ENCODE results near the gene MMADHC. TPM values are rescaled to one million over a fixed set of nuclear protein-coding genes. Genes with fewer than 3 reads are reported as not detected.

The MMADHC gene
- total and polyA plus RNA-seq, 2 of the 13 experiments (the other 11 are each of a cell fraction or from before 2014, with no cell fraction given), result 90.2 to 210 TPM

GRCh38 chr2:149587220-149587949 is at the start of gene MMADHC (continued):
- TF ChIP-seq SRF (IDR thresholded peaks at IDR 0.05; ENCODE audit: low read depth, low read length) (peak; percentile 60; the same call in 1 of the 2 replicates), ZNF589 (CRISPR knock-in tag; conservative IDR thresholded peaks at IDR 0.05) (peak; percentile 71; the same call in 1 of the 2 replicates), TOE1 (CRISPR knock-in tag; IDR thresholded peaks at IDR 0.05) (0 out of 2 replicates have a peak, but pooled peaks have one; percentile 20), ZSCAN31 (CRISPR knock-in tag; IDR thresholded peaks at IDR 0.05; ENCODE audit: low read depth) (peak; percentile 81; the same call in 1 of the 2 replicates), U2AF2 (IDR thresholded peaks at IDR 0.05; ENCODE audit: low read depth, low read length) (peak; percentile 69; the same call in 1 of the 2 replicates), TAF1 (CRISPR knock-in tag; IDR thresholded peaks at IDR 0.05) (peak; percentile 99), SSRP1 (CRISPR knock-in tag; IDR thresholded peaks at IDR 0.05) (0 out of 2 replicates have a peak, but pooled peaks have one; percentile 32), MIXL1 (CRISPR knock-in tag; IDR thresholded peaks at IDR 0.05) (no peak; the same call in 1 of the 2 replicates), ZNF263 (CRISPR knock-in tag; IDR thresholded peaks at IDR 0.05) (peak; percentile 31; the same call in 1 of the 2 replicates), PAWR (CRISPR knock-in tag; IDR thresholded peaks at IDR 0.05; ENCODE audit: borderline replicate concordance) (no peak; the same call in 1 of the 2 replicates), ZBTB38 (CRISPR knock-in tag; IDR thresholded peaks at IDR 0.05) (peak; percentile 93), SMARCC2 (IDR thresholded peaks at IDR 0.05) (no peak), DZIP1 (CRISPR knock-in tag; IDR thresholded peaks at IDR 0.05) (peak; percentile 53; the same call in 1 of the 2 replicates), REST (IDR thresholded peaks at IDR 0.05; ENCODE audit: borderline replicate concordance in 1 of 2, low read depth in 1 of 2, low read length in 2 of 2) (peak in 1 of 2 experiments; percentile 83; a peak in 2 of 4 replicates), MED1 (CRISPR knock-in tag; IDR thresholded peaks at IDR 0.05) (peak; percentile 85), ZNF451 (CRISPR knock-in tag; IDR thresholded peaks at IDR 0.05) (0 out of 2 replicates have a peak, but pooled peaks have one; percentile 56), ZMYM3 (CRISPR knock-in tag; IDR thresholded peaks at IDR 0.05) (peak; percentile 12; the same call in 1 of the 2 replicates), ZNF124 (CRISPR knock-in tag; IDR thresholded peaks at IDR 0.05) (peak; percentile 79; the same call in 1 of the 2 replicates), ZNF232 (CRISPR knock-in tag; IDR thresholded peaks at IDR 0.05; ENCODE audit: borderline replicate concordance) (no peak), SRY (CRISPR knock-in tag; IDR thresholded peaks at IDR 0.05) (peak; percentile 95), HOXA3 (CRISPR knock-in tag; IDR thresholded peaks at IDR 0.05) (peak; percentile 99), ZNF317 (CRISPR knock-in tag; IDR thresholded peaks at IDR 0.05) (0 out of 2 replicates have a peak, but pooled peaks have one; percentile 73), HNRNPL (IDR thresholded peaks at IDR 0.05; ENCODE audit: low read depth, low read length) (peak; percentile 79; the same call in 1 of the 2 replicates), MTF2 (CRISPR knock-in tag; IDR thresholded peaks at IDR 0.05; ENCODE audit: borderline replicate concordance) (no peak), NR2F1 (CRISPR knock-in tag; IDR thresholded peaks at IDR 0.05) (0 out of 4 replicates have a peak, but pooled peaks of 1 of the 2 experiments have one; percentile 22)

Measured in HepG2 (cell line).